ENCODE results near the gene SLC33A1. TPM values are rescaled to one million over a fixed set of nuclear protein-coding genes. Genes with fewer than 3 reads are reported as not detected.

Gene SLC33A1
- total and polyA plus RNA-seq, 7 donors = 4.2 to 10.2 (median 7.5) TPM

GRCh38 chr3:155804323-155804722 lies 49.9 kb downstream of the SLC33A1 start:
- TF ChIP-seq, protein P1, sequence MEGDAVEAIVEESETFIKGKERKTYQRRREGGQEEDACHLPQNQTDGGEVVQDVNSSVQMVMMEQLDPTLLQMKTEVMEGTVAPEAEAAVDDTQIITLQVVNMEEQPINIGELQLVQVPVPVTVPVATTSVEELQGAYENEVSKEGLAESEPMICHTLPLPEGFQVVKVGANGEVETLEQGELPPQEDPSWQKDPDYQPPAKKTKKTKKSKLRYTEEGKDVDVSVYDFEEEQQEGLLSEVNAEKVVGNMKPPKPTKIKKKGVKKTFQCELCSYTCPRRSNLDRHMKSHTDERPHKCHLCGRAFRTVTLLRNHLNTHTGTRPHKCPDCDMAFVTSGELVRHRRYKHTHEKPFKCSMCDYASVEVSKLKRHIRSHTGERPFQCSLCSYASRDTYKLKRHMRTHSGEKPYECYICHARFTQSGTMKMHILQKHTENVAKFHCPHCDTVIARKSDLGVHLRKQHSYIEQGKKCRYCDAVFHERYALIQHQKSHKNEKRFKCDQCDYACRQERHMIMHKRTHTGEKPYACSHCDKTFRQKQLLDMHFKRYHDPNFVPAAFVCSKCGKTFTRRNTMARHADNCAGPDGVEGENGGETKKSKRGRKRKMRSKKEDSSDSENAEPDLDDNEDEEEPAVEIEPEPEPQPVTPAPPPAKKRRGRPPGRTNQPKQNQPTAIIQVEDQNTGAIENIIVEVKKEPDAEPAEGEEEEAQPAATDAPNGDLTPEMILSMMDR (IDR thresholded peaks at IDR 0.05) = no peak
- Histone ChIP-seq H3K36me3 (ENCODE audit: insufficient read depth in 1 of 2, low read depth in 1 of 2) (peaks cover 0 to 37% of the 10 kb centered on the region in 2 donors), H3K27ac (no peak overlapping the region), H3K4me1 (no peaks in the 10 kb centered on the region), H3K27me3 (ENCODE audit: insufficient read depth in 3 of 3, low read length in 2 of 3) (no peaks in the 10 kb centered on the region), H3K9me3 (no peaks in the 10 kb centered on the region), H3K4me3 (no peak overlapping the region)
- DNase-seq (no peak), ATAC-seq (no peak)
- intact Hi-C loops (cut with DNase I) = no loop called here

DNA sequence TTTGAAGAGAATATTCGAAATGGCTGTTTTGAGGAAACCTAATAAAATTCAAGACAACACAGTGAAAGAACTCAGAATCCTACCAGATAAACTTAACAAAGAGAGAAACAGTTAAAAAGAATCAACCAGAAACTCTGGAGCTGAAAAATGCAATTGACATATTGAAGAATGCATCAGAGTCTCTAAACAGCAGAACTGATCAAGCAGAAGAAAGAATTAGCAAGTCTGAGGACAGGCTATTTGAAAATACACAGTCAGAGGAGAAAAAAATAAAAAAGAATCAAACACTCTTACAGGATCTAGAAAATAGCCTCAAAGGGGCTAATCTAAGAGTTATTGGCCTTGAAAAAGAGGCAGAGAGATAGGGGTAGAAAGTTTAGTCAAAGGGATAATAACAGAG lies 61.7 kb downstream of the SLC33A1 start:
- no peaks in the 10 kb centered on the region for H3K4me1 ChIP-seq
- 83 to 95% (median 88%) methylated on average over 1 of the region's 1 CpG for WGBS, 3 donors
- no peak overlapping the region for H3K4me3 ChIP-seq
- intact Hi-C loops (cut with DNase I) = no loop called here
- no peak for ATAC-seq
- TF ChIP-seq, protein P1 (IDR thresholded peaks at IDR 0.05) = no peak
- H3K27ac ChIP-seq = no peak overlapping the region
- peaks cover 0 to 5% of the 10 kb centered on the region in 2 donors for H3K36me3 ChIP-seq (ENCODE audit: insufficient read depth in 1 of 2, low read depth in 1 of 2)
- no peaks in the 10 kb centered on the region for H3K9me3 ChIP-seq
- DNase-seq = no peak
- H3K27me3 ChIP-seq (ENCODE audit: insufficient read depth in 3 of 3, low read length in 2 of 3) = no peaks in the 10 kb centered on the region

DNA sequence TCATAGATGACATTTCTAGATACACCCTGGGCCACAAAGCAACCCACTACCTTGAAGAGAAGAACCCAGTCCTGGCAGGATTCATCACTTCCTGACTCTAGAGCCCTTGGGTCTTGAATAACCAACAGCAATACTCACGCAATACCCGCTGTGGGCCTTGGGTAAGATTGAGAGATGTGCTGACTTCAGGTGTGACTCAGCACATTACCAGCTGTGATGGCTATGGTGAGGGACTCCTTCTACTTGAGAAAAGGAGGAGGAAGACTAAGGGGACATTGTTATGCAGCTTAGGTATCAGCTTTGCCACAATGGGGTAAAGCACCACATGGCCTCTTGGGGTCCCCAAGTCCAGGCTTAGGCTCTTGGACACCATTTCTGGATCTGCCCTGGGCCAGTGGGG lies 63.0 kb downstream of the SLC33A1 start:
- no peaks in the 10 kb centered on the region for H3K27me3 ChIP-seq (ENCODE audit: insufficient read depth in 3 of 3, low read length in 2 of 3)
- whole genome bisulfite sequencing, 3 donors = 97 to 100% (median 99%) methylated on average over 2 of the region's 2 CpGs
- intact Hi-C loops (cut with DNase I) = no loop called here
- H3K36me3 ChIP-seq (ENCODE audit: insufficient read depth in 1 of 2, low read depth in 1 of 2) = peaks cover 0 to 5% of the 10 kb centered on the region in 2 donors
- H3K4me3 ChIP-seq = no peak overlapping the region
- TF ChIP-seq, protein P1 (IDR thresholded peaks at IDR 0.05) = no peak
- DNase-seq (no peak), ATAC-seq (no peak)
- no peaks in the 10 kb centered on the region for H3K9me3 ChIP-seq
- no peaks in the 10 kb centered on the region for H3K4me1 ChIP-seq
- H3K27ac ChIP-seq = no peak overlapping the region

- ATAC-seq (no peak), DNase-seq (no peak)
- H3K4me1 ChIP-seq = no peaks in the 10 kb centered on the region
- WGBS, 3 donors = 77 to 82% (median 80%) methylated on average over 4 of the region's 4 CpGs
- no peak overlapping the region for H3K27ac ChIP-seq
- H3K4me3 ChIP-seq = no peak overlapping the region
- H3K36me3 ChIP-seq (ENCODE audit: insufficient read depth in 1 of 2, low read depth in 1 of 2) = peaks cover 0 to 5% of the 10 kb centered on the region in 2 donors
- intact Hi-C loops (cut with DNase I) = no loop called here
- H3K27me3 ChIP-seq (ENCODE audit: insufficient read depth in 3 of 3, low read length in 2 of 3) = no peaks in the 10 kb centered on the region
- H3K9me3 ChIP-seq = no peaks in the 10 kb centered on the region
- TF ChIP-seq, protein P1 (IDR thresholded peaks at IDR 0.05) = no peak
Measured at GRCh38 chr3:155790272-155790925, 63.8 kb downstream of the SLC33A1 start.
